Measurements from ENCODE around the gene AGFG2.

The AGFG2 gene

DNA sequence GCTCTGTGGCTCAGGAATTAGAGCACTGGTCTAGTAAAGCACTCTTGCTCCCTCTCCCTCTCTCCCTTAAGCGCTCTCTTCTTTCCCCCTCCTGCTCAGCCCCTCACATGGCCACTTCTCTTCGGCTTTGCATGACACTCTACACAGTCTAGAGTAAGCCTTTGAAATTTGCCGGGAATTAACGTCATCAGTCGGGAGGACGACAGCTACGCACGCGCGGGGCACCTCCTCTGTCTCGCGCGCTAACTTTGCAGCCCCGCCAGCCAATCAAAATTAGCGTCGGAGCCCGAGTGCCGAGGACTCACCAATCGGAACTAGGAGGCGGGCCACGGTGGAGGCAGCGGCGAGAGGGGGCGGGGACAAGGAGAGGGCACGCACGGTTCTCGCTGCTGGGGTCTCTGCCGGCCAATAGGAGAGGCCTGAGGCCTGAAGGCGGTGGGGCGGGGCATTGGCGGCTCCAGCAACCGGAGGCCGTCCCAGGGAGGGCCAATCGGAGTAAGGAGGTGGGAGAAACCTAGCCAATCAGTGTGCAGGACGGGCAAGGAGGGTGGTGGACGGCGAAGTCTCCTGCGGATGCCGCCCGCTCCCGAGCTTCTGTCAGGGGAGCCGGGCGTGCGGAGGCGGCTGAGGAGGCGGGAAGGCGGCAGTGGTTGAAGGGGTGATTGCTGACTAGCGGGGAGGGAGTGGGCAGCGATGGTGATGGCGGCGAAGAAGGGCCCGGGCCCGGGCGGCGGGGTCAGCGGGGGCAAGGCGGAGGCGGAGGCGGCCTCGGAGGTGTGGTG, at the start of gene AGFG2 (continued):
- TF ChIP-seq ZNF518A (tag by site-specific recombination; conservative IDR thresholded peaks at IDR 0.05; ENCODE audit: low read depth): no peak
- no peak for TF ChIP-seq ZNF184 (tag by site-specific recombination; IDR thresholded peaks at IDR 0.05)
- no peak for TF ChIP-seq HOXA7 (CRISPR knock-in tag; IDR thresholded peaks at IDR 0.05; ENCODE audit: borderline replicate concordance)
- no peak; the same call in 1 of the 2 replicates for TF ChIP-seq ZIC2 (tag by site-specific recombination; IDR thresholded peaks at IDR 0.05)
- peak; percentile 94 for TF ChIP-seq KLF8 (tag by site-specific recombination; IDR thresholded peaks at IDR 0.05)
- TF ChIP-seq, protein P1, sequence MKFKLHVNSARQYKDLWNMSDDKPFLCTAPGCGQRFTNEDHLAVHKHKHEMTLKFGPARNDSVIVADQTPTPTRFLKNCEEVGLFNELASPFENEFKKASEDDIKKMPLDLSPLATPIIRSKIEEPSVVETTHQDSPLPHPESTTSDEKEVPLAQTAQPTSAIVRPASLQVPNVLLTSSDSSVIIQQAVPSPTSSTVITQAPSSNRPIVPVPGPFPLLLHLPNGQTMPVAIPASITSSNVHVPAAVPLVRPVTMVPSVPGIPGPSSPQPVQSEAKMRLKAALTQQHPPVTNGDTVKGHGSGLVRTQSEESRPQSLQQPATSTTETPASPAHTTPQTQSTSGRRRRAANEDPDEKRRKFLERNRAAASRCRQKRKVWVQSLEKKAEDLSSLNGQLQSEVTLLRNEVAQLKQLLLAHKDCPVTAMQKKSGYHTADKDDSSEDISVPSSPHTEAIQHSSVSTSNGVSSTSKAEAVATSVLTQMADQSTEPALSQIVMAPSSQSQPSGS (tag by site-specific recombination; IDR thresholded peaks at IDR 0.05; ENCODE audit: low read depth): peak; percentile 66
- TF ChIP-seq ZNF768 (tag by site-specific recombination; IDR thresholded peaks at IDR 0.05): no peak
- TF ChIP-seq ZNF561 (tag by site-specific recombination; IDR thresholded peaks at IDR 0.05; ENCODE audit: borderline replicate concordance): no peak
- TF ChIP-seq KLF7 (tag by site-specific recombination; IDR thresholded peaks at IDR 0.05; ENCODE audit: borderline replicate concordance): no peak
- no peak for TF ChIP-seq ZNF169 (tag by site-specific recombination; IDR thresholded peaks at IDR 0.05)
- no peak for TF ChIP-seq ZNF837 (tag by site-specific recombination; IDR thresholded peaks at IDR 0.05)
- peak; percentile 94 for TF ChIP-seq ZBTB17 (tag by site-specific recombination; IDR thresholded peaks at IDR 0.05)
- TF ChIP-seq ZBTB44 (tag by site-specific recombination; IDR thresholded peaks at IDR 0.05): no peak
- TF ChIP-seq ZNF529 (tag by site-specific recombination; IDR thresholded peaks at IDR 0.05; ENCODE audit: insufficient replicate concordance): no peak
- peak; percentile 55 for TF ChIP-seq ZXDB (tag by site-specific recombination; IDR thresholded peaks at IDR 0.05)
- TF ChIP-seq ZNF157 (tag by site-specific recombination; IDR thresholded peaks at IDR 0.05): no peak
- peak; percentile 100 for TF ChIP-seq SP2 (tag by site-specific recombination; IDR thresholded peaks at IDR 0.05)
- no peak for TF ChIP-seq FEZF1 (tag by site-specific recombination; IDR thresholded peaks at IDR 0.05)
- TF ChIP-seq ZNF19 (tag by site-specific recombination; IDR thresholded peaks at IDR 0.05; ENCODE audit: low read depth): no peak
- peak; percentile 38 for TF ChIP-seq ZNF501 (tag by site-specific recombination; IDR thresholded peaks at IDR 0.05)
- TF ChIP-seq, protein P2, sequence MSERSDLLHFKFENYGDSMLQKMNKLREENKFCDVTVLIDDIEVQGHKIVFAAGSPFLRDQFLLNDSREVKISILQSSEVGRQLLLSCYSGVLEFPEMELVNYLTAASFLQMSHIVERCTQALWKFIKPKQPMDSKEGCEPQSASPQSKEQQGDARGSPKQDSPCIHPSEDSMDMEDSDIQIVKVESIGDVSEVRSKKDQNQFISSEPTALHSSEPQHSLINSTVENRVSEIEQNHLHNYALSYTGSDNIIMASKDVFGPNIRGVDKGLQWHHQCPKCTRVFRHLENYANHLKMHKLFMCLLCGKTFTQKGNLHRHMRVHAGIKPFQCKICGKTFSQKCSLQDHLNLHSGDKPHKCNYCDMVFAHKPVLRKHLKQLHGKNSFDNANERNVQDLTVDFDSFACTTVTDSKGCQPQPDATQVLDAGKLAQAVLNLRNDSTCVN (tag by site-specific recombination; optimal IDR thresholded peaks at IDR 0.05): peak; percentile 89
- peak; percentile 67 for TF ChIP-seq ZNF692 (tag by site-specific recombination; IDR thresholded peaks at IDR 0.05)
- no peak for TF ChIP-seq ZNF174 (tag by site-specific recombination; IDR thresholded peaks at IDR 0.05)
- no peak for TF ChIP-seq OVOL3 (tag by site-specific recombination; IDR thresholded peaks at IDR 0.05)
- peak; percentile 25; the same call in 1 of the 2 replicates for TF ChIP-seq ZNF10 (tag by site-specific recombination; IDR thresholded peaks at IDR 0.05)
- TF ChIP-seq ZNF23 (tag by site-specific recombination; IDR thresholded peaks at IDR 0.05; ENCODE audit: borderline replicate concordance): no peak
- no peak; the same call in 1 of the 2 replicates for TF ChIP-seq ZNF785 (tag by site-specific recombination; IDR thresholded peaks at IDR 0.05)
- no peak for TF ChIP-seq ZNF175 (tag by site-specific recombination; IDR thresholded peaks at IDR 0.05)
- peak; percentile 87 for TF ChIP-seq YY2 (tag by site-specific recombination; IDR thresholded peaks at IDR 0.05)
- no peak for TF ChIP-seq ZFP3 (tag by site-specific recombination; IDR thresholded peaks at IDR 0.05; ENCODE audit: low read depth)
